ENCODE data around the gene NUP88.

GRCh38 chr17:5391678-5392077 is 27.8 kb downstream of the NUP88 start:
- no peak for TF ChIP-seq EZH2phosphoT487 (IDR thresholded peaks at IDR 0.05; ENCODE audit: low read depth, severe bottlenecking, unreplicated experiment)
- TF ChIP-seq CTCF (IDR thresholded peaks at IDR 0.05; ENCODE audit: poor library complexity): no peak

Data from hepatocyte (in vitro differentiated cells).